ENCODE results near the gene PIP5K1C. TPM values are rescaled to one million over a fixed set of nuclear protein-coding genes. Genes with fewer than 3 reads are reported as not detected.

PIP5K1C gene
- total RNA-seq, 1 experiment from 2014 or later, result 34.0 TPM

DNA sequence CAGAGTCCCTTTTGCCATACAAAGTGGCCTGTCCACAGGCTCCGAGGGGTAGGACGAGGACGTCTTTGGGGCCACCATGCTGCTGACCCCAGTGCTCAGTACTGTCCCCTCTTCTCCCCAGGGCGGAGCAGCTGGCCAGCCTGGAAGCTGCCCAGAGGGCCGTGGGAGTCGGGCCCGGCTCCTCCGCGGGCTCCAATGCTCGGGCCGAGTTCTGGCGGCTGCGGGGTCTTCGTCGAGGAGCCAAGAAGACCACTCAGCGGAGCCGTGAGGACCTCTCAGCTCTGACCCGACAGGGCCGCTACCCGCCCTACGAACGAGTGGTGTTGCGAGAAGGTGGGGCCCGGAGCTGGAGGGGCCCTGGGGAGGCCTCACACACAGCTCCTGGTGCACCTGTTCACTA, 40.2 kb upstream of the PIP5K1C start:
- TF ChIP-seq PRRX2 (CRISPR knock-in tag; IDR thresholded peaks at IDR 0.05) (no peak), CREB1 (CRISPR knock-in tag; IDR thresholded peaks at IDR 0.05) (no peak), ZNF423 (CRISPR knock-in tag; IDR thresholded peaks at IDR 0.05) (no peak), TP53 (CRISPR knock-in tag; IDR thresholded peaks at IDR 0.05) (no peak), ETV6 (CRISPR knock-in tag; IDR thresholded peaks at IDR 0.05) (no peak), SMAD4 (CRISPR knock-in tag; IDR thresholded peaks at IDR 0.05) (no peak), NFE2L1 (CRISPR knock-in tag; IDR thresholded peaks at IDR 0.05) (no peak), ZNF263 (CRISPR knock-in tag; IDR thresholded peaks at IDR 0.05; ENCODE audit: low read depth) (no peak), OVOL2 (CRISPR knock-in tag; IDR thresholded peaks at IDR 0.05; ENCODE audit: borderline replicate concordance) (no peak), NR3C1 (CRISPR knock-in tag; conservative IDR thresholded peaks at IDR 0.05; ENCODE audit: low read depth) (no peak), NFATC4 (CRISPR knock-in tag; IDR thresholded peaks at IDR 0.05) (no peak)
- TF ChIP-seq, protein P1, sequence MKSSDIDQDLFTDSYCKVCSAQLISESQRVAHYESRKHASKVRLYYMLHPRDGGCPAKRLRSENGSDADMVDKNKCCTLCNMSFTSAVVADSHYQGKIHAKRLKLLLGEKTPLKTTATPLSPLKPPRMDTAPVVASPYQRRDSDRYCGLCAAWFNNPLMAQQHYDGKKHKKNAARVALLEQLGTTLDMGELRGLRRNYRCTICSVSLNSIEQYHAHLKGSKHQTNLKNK (CRISPR knock-in tag; IDR thresholded peaks at IDR 0.05), result no peak
- TF ChIP-seq, protein P2, sequence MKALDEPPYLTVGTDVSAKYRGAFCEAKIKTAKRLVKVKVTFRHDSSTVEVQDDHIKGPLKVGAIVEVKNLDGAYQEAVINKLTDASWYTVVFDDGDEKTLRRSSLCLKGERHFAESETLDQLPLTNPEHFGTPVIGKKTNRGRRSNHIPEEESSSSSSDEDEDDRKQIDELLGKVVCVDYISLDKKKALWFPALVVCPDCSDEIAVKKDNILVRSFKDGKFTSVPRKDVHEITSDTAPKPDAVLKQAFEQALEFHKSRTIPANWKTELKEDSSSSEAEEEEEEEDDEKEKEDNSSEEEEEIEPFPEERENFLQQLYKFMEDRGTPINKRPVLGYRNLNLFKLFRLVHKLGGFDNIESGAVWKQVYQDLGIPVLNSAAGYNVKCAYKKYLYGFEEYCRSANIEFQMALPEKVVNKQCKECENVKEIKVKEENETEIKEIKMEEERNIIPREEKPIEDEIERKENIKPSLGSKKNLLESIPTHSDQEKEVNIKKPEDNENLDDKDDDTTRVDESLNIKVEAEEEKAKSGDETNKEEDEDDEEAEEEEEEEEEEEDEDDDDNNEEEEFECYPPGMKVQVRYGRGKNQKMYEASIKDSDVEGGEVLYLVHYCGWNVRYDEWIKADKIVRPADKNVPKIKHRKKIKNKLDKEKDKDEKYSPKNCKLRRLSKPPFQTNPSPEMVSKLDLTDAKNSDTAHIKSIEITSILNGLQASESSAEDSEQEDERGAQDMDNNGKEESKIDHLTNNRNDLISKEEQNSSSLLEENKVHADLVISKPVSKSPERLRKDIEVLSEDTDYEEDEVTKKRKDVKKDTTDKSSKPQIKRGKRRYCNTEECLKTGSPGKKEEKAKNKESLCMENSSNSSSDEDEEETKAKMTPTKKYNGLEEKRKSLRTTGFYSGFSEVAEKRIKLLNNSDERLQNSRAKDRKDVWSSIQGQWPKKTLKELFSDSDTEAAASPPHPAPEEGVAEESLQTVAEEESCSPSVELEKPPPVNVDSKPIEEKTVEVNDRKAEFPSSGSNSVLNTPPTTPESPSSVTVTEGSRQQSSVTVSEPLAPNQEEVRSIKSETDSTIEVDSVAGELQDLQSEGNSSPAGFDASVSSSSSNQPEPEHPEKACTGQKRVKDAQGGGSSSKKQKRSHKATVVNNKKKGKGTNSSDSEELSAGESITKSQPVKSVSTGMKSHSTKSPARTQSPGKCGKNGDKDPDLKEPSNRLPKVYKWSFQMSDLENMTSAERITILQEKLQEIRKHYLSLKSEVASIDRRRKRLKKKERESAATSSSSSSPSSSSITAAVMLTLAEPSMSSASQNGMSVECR (CRISPR knock-in tag; IDR thresholded peaks at IDR 0.05; ENCODE audit: borderline replicate concordance), result no peak
- TF ChIP-seq, protein P3, sequence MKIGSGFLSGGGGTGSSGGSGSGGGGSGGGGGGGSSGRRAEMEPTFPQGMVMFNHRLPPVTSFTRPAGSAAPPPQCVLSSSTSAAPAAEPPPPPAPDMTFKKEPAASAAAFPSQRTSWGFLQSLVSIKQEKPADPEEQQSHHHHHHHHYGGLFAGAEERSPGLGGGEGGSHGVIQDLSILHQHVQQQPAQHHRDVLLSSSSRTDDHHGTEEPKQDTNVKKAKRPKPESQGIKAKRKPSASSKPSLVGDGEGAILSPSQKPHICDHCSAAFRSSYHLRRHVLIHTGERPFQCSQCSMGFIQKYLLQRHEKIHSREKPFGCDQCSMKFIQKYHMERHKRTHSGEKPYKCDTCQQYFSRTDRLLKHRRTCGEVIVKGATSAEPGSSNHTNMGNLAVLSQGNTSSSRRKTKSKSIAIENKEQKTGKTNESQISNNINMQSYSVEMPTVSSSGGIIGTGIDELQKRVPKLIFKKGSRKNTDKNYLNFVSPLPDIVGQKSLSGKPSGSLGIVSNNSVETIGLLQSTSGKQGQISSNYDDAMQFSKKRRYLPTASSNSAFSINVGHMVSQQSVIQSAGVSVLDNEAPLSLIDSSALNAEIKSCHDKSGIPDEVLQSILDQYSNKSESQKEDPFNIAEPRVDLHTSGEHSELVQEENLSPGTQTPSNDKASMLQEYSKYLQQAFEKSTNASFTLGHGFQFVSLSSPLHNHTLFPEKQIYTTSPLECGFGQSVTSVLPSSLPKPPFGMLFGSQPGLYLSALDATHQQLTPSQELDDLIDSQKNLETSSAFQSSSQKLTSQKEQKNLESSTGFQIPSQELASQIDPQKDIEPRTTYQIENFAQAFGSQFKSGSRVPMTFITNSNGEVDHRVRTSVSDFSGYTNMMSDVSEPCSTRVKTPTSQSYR (CRISPR knock-in tag; IDR thresholded peaks at IDR 0.05), result no peak
- TF ChIP-seq, protein P4, sequence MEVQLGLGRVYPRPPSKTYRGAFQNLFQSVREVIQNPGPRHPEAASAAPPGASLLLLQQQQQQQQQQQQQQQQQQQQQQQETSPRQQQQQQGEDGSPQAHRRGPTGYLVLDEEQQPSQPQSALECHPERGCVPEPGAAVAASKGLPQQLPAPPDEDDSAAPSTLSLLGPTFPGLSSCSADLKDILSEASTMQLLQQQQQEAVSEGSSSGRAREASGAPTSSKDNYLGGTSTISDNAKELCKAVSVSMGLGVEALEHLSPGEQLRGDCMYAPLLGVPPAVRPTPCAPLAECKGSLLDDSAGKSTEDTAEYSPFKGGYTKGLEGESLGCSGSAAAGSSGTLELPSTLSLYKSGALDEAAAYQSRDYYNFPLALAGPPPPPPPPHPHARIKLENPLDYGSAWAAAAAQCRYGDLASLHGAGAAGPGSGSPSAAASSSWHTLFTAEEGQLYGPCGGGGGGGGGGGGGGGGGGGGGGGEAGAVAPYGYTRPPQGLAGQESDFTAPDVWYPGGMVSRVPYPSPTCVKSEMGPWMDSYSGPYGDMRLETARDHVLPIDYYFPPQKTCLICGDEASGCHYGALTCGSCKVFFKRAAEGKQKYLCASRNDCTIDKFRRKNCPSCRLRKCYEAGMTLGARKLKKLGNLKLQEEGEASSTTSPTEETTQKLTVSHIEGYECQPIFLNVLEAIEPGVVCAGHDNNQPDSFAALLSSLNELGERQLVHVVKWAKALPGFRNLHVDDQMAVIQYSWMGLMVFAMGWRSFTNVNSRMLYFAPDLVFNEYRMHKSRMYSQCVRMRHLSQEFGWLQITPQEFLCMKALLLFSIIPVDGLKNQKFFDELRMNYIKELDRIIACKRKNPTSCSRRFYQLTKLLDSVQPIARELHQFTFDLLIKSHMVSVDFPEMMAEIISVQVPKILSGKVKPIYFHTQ (CRISPR knock-in tag; IDR thresholded peaks at IDR 0.05), result no peak
- H3K9me3 Mint-ChIP-seq, result no peaks in the 10 kb centered on the region
- DNase-seq (ENCODE audit: low spot score) (no peak), ATAC-seq (no peak)
- ChIA-PET CTCF (interaction anchor here (2.6 kb wide), 1 partner anchor 82 kb away, joined by 7 read pairs; no protein-coding TSS in a partner anchor), POLR2A (no interaction called here)
- no peak overlapping the region for H3K4me3 Mint-ChIP-seq
- H3K27ac Mint-ChIP-seq, result no peak overlapping the region
- peaks cover 8% of the 10 kb centered on the region; the same call in 1 of the 2 replicates for H3K36me3 Mint-ChIP-seq
- no peaks in the 10 kb centered on the region for H3K27me3 Mint-ChIP-seq (ENCODE audit: low read depth)
- no peaks in the 10 kb centered on the region for H3K4me1 Mint-ChIP-seq

DNA sequence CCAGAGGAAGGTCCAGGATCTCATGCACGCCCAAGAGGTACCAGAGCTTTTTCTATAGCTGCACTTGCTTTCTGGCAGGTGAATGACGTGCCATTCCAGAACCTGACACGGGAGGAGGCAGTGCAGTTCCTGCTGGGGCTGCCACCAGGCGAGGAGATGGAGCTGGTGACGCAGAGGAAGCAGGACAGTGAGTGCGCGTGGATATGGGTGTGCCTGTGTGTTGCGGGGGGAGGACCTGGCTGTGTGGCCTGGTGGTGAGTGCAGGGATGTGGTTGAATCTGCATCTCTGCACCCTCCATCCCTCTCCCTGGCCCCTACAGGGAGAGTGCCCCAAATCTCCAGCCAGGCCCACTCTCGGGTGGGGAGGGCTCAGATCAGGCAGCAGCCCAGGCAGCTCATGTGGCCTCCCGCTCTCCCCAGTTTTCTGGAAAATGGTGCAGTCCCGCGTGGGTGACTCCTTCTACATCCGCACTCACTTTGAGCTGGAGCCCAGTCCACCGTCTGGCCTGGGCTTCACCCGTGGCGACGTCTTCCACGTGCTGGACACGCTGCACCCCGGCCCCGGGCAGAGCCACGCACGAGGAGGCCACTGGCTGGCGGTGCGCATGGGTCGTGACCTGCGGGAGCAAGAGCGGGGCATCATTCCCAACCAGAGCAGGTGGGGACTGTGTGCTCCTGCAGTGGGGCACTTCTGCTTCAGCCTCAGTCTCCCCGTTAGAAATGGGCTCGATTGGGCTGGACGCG, 38.4 kb upstream of the PIP5K1C start:
- no peak for DNase-seq (ENCODE audit: low spot score)
- Mint-ChIP-seq H3K27me3 (ENCODE audit: low read depth) (no peaks in the 10 kb centered on the region), H3K4me3 (no peak overlapping the region), H3K9me3 (no peaks in the 10 kb centered on the region), H3K36me3 (peaks cover 8% of the 10 kb centered on the region; the same call in 1 of the 2 replicates), H3K27ac (no peak overlapping the region), H3K4me1 (no peaks in the 10 kb centered on the region)
- no peak for ATAC-seq
- ChIA-PET POLR2A (no interaction called here), CTCF (no interaction called here)
- TF ChIP-seq NFATC4 (CRISPR knock-in tag; IDR thresholded peaks at IDR 0.05), result no peak
- TF ChIP-seq, protein P5, sequence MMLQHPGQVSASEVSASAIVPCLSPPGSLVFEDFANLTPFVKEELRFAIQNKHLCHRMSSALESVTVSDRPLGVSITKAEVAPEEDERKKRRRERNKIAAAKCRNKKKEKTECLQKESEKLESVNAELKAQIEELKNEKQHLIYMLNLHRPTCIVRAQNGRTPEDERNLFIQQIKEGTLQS (CRISPR knock-in tag; conservative IDR thresholded peaks at IDR 0.05), result no peak
- TF ChIP-seq, protein P6, sequence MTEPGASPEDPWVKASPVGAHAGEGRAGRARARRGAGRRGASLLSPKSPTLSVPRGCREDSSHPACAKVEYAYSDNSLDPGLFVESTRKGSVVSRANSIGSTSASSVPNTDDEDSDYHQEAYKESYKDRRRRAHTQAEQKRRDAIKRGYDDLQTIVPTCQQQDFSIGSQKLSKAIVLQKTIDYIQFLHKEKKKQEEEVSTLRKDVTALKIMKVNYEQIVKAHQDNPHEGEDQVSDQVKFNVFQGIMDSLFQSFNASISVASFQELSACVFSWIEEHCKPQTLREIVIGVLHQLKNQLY (CRISPR knock-in tag; IDR thresholded peaks at IDR 0.05), result no peak
- TF ChIP-seq SP1 (CRISPR knock-in tag; conservative IDR thresholded peaks at IDR 0.05), result no peak
- TF ChIP-seq, protein P7, sequence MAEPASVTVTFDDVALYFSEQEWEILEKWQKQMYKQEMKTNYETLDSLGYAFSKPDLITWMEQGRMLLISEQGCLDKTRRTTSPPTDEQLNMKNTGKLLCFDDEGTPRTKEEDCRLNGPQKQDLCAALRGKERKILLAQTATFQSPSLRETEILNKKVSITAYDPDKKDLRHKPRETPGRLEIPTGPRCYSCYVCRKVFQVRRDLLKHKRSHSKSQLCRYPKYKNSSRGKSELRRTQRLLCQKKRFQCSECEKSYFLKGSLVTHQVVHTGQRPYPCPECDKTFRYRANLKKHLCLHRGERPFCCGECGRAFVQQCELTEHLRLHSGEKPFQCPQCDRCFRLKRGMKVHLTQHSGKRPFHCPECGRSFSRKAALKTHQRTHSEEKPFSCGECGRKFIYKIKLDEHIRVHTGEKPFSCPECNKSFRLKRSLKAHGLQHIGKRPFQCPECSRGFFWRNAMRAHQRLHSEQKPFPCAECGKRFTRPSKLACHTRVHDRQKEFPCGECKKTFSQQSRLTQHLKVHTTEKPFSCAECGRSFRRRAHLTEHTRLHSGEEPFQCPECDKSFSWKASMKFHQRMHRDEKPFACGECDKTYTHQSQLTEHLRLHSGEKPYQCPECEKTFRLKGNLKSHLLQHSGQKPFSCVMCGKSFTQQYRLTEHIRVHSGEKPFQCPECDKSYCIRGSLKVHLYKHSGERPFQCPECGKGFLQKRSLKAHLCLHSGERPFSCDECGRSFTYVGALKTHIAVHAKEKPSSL (CRISPR knock-in tag; conservative IDR thresholded peaks at IDR 0.05), result no peak
- no peak for TF ChIP-seq MYBL2 (CRISPR knock-in tag; IDR thresholded peaks at IDR 0.05)
- no peak for TF ChIP-seq ZNF263 (CRISPR knock-in tag; IDR thresholded peaks at IDR 0.05; ENCODE audit: low read depth)
- no peak for TF ChIP-seq ZNF219 (CRISPR knock-in tag; IDR thresholded peaks at IDR 0.05; ENCODE audit: borderline replicate concordance)
